HG02852 (cell line): ENCODE measurements around the gene SPIRE1.

ENCODE experiments used
- ATAC-seq: cut with Tn5 transposase; IDR thresholded peaks from one replicate; pipeline ENCODE4 v1.9.1; 2021; ENCODE audit warnings: mild to moderate bottlenecking, moderate library complexity; ENCODE audit not compliant: unreplicated experiment

Gene SPIRE1

DNA sequence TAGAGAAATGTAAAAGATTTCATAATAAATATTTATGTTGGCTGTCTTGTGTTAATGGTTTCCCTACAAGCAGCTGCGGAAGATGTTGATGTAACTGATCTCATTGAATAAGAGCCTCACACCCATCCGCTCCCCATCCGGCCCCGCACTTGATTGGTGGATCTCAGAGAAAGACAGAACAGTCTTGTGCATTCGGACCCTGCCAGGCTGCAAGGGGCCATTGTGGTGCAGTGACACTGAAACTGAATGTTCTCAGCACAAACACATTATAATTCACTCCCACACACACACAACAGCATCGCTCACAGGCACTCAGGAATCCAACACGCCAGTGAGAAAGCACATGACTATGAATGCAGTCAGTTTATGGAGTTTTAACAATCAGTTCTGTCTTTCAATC is 202.4 kb downstream of the SPIRE1 start:
- ATAC-seq = no peak

DNA sequence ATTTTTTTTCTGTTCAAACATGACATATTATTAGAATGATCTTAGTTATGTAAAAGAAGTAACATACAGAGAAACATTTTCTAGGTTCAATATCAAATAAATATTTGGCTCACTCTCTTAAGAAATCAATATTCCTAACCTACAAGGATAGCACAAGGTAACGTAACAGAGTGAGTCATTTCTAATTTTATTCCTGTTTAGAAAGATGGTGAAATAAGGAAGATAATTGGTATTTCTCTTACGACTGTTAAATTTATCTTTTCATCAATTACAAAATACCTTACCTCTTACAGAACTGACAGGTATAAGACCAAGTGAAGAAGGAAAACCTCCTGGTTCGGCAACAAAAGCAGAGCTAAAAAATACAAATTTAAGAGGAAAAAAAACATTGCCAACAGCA is 205.1 kb downstream of the SPIRE1 start:
- ATAC-seq = no peak

DNA sequence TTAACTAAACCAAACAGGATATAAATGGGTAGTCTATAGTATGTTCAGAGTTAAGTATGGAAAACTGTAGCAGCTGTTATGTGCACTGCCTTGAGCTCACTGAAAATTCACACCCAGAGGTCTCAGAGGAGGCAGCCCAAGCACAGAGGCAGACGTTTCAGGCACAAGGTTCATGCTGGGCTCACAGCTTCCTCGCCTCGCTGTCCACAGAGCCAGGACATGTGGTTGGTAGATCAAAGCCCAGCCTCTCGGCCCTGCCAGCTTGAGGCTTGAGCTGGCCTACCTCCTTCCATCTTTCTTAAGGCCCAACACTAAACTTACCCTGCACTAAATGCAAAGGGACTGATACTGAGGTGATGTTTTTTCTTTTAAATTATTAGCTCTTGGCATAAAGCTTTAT is 206.5 kb downstream of the SPIRE1 start:
- no peak for ATAC-seq

DNA sequence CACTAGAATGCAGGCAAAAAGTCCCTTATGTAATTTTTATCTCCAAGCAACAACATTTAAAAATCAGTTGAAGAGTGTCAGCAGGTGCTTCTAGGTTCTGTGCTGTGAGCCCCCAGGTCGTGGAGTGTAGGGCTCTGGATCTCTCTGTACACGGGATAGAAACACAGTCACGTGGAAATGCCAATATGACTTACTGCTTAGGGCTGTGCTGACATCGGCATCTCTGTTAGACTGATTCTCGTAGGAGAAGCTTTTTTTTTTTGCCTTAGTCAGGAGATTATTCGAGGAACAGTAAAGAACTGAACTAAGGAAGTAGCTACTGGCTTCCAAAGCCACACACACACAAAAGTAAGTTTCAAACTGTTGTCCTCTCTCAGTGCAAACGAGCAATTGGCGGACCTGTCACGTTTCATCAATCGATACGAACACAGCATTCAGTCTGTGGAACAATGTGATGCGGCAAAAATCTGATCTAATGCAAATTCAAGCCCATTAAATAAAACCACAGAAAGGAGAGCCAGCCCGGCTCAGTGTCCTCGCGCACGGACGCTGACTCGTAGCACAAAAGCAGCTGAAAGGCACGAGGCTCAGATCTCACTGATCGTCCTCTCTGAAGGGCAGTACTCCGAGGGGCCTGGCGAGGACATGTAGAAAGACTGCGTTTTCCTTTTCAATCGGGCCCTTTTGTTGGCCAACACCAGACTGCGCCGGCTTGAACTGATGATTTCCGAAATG is 208.7 kb downstream of the SPIRE1 start:
- ATAC-seq = no peak

DNA sequence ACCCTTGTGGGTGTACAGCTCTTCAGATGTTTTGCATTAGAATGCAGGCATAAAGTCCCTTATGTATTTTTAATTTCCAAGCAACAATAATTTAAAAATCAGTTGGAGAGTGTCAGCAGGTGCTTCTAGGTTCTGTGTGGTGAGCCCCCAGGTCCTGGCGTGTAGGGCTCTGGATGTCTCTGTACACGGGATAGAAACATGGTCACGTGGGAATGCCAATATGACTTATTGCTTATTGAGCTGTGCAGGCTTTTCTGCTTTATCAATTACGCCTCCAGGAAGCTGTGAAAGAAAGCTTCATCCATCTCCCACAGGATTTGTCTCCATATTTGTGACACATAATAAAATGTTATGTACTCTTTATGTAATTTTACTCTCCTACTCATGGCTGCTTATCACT is 212.4 kb downstream of the SPIRE1 start:
- no peak for ATAC-seq

DNA sequence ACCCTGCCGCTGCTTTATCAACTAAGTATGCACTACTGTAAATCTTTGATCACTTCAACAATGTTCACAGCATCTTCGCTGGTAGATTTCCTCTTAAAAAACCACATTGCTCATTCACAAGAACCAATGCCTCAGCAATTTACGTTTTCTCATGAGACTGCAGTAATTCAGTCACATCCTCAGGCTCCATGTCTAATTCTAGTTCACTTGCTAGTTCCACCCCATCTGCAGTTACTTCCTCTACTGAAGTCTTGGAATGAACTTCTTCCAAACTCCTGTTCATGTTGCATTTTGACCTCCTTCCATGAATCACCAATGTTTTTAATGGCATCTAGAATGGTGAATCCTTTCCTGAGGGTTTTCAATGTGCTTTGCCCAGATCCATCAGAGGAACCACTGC is 214.4 kb downstream of the SPIRE1 start:
- no peak for ATAC-seq

DNA sequence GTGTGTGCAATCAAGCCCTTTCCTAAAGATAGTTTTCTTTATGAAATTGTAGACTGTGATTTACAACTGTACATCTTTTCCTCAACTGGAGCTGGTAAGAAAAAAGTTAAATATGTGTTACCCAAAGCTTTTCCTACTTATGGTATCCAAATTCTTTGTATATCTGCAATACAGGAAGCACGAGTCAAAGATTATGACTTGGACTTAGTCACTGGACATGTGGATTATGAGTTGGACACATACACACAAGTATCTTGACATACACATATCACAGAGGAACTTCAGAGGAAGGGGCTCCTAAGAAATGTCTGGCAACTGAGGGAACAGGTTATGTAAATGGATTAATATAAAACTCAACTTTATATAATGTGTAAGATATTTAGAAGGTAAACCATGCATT is 215.0 kb downstream of the SPIRE1 start:
- ATAC-seq = no peak

DNA sequence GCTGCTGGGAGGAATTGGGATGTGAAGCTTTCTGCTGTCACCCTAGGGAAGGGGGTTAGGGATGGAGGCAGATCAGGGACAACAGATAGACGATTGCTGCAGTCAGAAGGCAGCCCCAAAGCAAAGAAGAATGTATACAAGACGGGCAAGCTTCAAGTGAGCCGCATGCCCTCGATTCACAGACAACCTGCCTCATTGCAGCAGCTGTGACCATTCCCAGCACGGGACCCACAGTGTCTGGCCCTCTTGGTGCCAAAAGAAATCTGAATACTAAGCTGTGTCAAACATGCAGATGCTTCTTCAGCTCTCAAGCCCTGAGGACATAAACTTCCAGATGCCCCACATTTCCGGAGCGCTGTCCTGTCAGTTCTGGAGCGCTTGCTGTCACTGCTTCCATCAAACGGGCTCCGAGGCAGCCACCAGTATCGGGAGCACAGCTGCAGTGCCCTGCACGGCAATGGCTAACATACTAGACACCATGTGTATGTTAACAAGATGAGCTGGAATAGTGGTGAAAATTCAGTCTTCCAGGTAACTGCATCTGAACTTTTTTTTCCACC is 216.4 kb downstream of the SPIRE1 start:
- no peak for ATAC-seq

DNA sequence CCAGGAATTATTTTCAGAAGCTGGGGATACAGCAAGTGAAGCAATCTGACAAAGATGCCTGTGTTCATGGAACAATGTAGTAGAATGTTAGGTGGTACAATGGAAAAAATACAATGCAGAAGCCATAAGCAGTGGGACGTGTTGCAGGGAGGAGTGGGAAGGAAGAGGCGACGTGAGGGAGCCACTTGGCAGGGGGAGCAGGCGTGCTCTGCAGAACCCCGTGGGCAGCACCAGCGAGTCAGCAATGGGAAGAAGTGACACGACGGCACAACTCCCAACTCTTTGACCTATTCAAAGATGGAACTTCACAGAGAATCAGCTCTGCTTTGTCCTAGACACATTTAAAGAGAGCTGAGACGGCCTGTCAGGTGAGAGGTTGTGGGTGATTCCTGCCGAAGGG is 219.7 kb downstream of the SPIRE1 start:
- ATAC-seq = no peak

DNA sequence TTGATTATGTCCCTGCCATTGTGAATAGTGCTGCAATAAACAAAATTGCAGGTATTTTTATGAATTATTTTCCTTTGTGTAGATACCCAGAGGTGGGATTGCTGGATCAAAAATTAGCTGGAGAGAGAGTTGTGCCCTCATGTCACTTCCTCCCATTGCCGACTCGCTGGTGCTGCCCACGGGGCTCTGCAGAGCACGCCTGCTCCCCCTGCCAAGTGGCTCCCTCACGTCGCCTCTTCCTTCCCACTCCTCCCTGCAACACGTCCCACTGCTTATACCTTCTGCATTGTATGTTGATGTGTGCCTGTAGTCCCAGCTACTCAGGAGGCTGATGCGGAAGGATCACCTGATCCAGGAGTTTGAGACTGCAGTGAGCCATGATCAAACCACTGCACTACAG is 222.0 kb downstream of the SPIRE1 start:
- no peak for ATAC-seq

DNA sequence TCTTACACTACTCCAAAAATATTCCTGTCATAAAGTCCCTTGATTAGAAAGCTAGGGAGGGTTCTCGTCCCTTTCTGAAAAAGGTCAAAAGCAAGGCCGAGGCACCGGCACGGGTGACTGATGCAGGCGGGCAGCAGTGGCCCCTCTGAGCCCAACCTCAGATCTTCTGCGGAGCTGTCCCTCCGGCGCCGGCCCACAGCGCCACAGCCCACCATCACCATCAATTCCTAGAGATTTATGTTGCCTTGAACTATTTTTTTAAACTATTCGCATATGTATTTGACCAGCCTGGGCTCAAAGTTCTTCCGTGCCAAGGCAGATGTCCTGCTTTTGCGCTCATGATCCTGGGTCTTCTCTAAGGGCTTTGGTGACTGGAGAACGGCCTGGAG is 223.4 kb downstream of the SPIRE1 start:
- no peak for ATAC-seq

DNA sequence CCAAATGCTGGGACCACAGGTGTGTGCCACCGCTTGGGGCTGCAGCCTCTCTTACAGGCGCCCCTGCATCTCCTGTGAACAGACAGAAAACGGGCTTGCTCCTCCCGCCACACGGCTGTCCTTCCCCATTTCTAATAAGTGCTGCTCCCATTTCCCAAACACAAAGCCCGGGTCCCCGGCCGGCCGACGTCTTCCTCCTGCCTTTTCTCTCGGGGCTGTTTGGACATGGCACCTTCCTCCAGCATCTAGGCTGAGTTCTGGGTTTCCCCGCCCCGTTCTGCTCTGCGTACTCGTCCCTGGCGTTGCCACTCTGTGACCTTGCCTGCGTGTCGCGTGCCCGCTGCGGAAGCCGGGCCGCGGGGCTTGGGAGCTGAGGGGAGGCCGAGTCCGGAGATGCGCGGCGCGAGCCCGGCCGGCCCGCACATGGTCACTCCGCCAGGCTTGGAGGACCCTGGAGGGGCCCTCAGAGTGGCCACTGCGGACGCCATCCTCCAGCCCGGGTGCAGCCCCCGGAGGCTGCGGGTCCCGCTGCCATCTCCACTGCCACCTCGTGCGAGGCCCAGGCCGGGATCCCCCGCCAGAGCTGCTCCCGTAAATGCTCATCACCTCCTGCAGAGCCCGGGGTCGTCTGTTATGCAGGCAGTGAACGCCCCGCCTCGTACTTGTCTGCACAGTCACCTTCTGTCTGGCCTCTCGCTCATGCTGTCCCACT is 223.9 kb downstream of the SPIRE1 start:
- no peak for ATAC-seq

DNA sequence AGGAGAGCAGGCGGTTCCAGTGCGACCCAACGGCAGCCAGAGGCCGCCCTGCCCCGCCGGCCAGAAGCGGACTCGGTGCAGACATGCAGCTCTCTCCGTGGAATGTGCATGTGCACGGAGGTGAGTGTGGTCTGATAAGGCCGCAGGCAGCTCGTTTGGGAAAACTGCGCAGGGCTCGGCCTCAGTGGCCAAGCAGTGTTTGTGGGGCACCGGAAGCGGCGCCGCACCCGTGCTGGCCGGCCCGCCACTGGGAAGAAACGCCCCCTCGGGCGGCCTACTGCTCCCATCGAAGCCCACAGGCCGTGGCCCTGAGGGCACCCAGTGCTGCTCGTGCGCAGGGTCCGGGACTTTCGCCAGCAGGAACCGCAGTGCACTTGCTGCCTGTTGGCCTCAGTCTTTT is 225.0 kb downstream of the SPIRE1 start:
- ATAC-seq = no peak

DNA sequence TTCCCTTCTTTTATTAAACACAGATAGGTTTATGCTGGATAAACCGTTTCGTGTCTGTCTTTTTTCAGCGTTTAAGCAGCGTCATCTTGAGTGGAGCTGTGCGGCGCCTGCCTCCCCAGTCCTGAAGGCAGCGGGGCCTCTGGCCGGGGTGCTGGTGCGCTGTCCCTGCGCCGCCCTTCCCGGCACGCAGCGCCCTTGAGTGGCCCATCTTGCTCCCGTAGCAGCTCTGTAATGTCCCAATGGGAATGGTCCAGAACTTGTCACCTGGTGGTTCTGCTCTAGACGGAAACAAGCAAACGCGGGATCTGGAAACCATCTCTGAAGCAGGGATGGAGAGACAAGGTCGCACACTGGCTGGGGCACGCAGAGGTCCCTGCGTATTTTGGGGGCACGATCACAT is 225.7 kb downstream of the SPIRE1 start:
- no peak for ATAC-seq

DNA sequence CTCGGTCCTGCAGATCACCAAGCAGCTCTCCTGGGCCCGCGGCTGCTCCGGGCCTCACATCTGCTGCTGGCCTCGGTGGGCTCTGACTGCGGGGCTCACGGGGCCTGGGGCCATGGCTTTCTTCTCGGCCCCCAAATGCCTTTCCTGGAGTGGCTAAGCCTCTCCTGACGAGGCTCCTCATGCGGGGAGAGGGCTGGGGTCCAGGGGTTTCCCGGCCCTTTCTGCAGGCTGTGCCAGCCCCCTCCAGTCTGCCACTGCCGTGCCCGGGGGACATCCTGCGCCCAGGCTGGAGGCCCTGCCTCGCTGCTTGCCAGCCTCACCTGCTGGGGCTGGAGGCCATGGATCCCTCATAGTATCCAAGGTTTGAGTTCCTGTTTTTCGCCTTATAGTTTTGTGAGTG is 226.3 kb downstream of the SPIRE1 start:
- ATAC-seq = no peak

DNA sequence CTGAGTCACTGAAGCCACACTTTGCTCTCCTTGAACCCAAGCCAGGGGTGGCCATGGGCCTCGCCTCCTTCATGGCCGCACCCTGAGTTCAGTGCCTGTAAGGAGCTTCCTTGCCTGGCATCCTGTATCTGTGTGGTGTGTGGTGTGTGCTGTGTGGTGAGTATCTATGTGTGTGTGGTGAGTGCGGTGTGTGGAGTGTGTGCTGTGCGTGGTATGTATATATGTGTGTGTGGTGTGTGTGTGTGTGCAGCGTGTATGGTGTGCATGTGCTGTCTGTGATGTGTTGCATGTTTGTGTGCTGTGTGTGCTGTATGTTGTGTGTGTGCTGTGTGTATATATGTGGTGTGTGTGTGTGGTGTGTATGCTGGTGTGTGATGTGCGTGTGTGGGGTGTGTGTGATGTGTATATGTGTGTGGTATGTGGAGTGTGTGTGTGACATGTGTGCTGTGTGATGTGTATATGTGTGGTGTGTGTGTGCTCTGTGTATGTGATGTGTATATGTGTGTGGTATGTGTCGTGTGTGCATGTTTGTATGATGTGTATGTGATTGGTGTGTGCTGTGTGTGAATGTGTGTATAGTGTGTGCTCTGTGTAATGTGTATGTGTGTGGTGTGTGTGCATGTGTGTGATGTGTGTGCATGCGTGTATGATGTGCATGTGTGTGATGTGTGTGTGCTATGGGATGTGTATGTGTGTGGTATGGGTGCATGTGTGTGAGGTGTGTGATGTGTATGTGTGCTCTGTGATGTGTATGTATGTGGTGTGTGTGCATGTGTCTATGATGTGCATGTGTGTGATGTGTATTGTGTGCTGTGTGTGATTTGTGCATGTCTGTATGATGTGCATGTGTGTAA is 227.5 kb downstream of the SPIRE1 start:
- ATAC-seq = no peak

DNA sequence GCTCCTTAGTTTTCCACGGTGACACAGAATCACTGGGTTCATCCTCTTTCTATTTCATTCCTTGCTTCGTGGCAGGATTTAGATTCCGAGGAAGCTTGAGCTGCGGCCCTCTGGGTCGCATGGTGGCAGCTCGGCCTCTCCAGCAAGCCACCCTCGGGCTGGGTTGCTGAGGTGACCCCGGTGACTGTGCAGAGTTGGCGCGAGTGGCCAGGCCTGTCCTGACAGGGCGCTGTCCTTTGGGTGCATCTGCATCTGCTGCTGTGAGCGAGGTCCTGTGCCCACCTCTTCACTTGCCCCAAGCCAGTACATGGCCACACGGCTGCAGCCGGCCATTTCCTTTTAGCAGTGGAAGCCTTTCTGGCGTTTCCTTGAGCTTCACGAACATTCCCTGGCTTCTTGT is 228.4 kb downstream of the SPIRE1 start:
- ATAC-seq = no peak

DNA sequence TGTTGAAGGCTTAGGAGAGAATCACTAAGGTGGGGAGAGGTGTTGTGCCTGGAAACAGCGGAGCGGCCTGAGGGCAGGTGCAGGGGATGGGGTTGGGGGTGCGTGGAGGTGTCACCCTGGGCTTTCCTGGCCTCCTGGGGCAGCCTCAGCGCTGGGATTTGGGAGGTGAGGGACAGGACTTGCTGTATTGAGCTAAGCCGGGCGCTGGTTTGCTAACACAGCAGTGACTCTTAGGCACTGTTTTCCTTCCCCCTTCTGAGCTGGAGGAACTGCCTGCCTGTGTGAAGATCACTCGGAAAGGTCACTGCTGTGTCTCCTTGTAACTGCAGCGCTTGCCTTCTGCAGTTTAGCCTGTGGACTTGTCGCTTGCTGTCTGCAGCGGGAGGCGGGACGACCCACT is 229.0 kb downstream of the SPIRE1 start:
- ATAC-seq = no peak

DNA sequence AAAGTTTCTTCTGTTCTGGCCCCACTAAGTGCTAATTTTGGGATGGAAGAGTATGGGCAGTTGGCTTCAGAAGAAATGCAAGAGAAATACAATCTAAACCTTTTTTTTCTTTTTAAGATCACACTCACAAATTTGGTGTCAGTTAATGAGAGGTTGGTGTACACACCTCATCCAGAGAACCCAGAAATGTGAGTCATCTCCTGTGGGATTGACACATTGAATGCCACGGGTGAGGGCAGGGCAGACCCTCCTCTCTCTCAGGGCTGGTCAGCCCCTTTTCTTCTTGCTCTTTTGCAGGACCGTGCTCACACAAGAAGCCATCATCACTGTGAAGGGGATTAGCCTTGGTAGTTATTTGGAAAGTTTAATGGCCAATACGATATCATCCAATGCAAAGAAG is 231.0 kb downstream of the SPIRE1 start:
- ATAC-seq = no peak

DNA sequence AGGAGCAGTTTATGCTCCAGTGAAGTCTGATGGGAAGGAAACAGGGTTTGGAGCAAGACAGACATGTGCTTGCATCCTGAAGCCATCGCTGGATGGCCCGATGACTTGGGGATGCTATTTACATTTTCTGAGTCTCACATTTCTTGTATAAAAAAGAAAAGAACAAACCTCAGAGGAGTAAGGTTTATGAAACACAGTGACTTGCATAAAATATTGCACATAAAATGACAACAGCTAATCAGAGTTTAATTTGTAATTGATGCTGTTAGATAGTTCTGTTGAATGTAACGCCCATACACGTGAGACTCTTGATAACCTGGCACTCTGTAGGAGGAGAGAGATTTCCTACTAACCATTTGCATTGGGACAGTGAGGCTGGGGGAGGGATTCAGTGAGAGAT is 233.7 kb downstream of the SPIRE1 start:
- no peak for ATAC-seq

DNA sequence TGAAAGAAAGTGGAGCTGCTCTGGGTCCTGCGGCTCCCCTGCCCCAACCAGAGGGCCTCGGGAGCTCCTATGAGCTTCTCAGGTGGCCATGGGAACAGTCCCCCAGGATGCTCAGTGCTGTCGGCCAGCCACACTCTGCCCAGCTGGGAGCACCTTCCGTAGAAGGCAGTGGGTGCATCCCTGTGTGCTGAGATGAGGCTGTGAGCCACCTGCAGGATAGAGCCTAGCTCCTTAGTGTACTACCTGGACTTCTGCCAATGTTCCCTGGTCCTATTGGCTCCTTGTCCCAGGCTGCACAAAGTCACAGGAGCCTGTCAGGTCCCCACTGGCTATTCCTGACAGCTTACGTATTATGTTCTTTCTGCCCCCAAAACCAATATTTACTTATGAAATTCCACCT is 234.1 kb downstream of the SPIRE1 start:
- no peak for ATAC-seq

DNA sequence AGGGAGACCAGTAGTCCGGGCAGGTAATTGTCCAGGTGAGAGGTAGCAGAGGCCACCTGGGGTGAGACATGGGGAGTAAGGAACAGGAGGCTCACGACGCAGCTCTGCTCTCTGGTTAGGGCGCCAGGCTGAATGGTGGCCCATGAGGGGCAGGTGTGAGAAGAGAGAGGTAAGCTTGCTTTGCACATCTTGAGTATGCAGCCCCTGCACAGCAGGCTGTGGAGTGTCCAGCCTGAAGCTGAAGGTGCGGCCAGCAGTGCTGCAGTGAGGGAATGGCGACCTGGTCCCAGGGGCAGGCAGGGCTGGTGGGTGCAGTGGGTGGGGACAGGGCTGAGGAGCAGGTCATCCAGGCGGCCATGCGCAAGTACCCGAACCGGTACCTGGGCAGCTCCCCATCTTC is 234.5 kb downstream of the SPIRE1 start:
- no peak for ATAC-seq
